Natural killer cell treated with Interleukin-12 subunit alpha and Interleukin-12 subunit beta and Interleukin-15 and Interleukin-18, amount 100 ng/mL, for 72 hours (primary cell): ENCODE measurements around the gene MSTO1. TPM values are rescaled to one million over a fixed set of nuclear protein-coding genes. Genes with fewer than 3 reads are reported as not detected.
"Not testable (repeated sequence)": the region's sequence is repeated elsewhere in the genome, so short reads cannot be mapped to it uniquely, and the experiment has no call there.

ENCODE experiments used
- ATAC-seq, 2 donors: fragments of 150-1000 bp; cut with Tn5 transposase in 1 of 2; sonication (Bioruptor Pico), chemical (Tn5 transposase) in 1 of 2; 2 replicates each; pipeline ENCODE4 v1.10.0; 2021
- DNase-seq: peaks from one replicate; pipeline ENCODE4 v3.0.0; 2022; ENCODE audit warnings: low spot score
- H3K27ac Mint-ChIP-seq, 2 donors: 1 replicate in 1 of 2; 2 replicates in 1 of 2; pipeline ENCODE4 v1.8.0; 2022; ENCODE audit warnings: mixed read lengths in 2 of 2, mild to moderate bottlenecking in 1 of 2, moderate library complexity in 1 of 2
- H3K27me3 Mint-ChIP-seq, 2 donors: 1 replicate in 1 of 2; 2 replicates in 1 of 2; pipeline ENCODE4 v1.8.0; 2022; ENCODE audit warnings: mixed read lengths in 2 of 2
- H3K36me3 Mint-ChIP-seq: one replicate; pipeline ENCODE4 v1.8.0; 2022; ENCODE audit warnings: mixed read lengths
- H3K4me1 Mint-ChIP-seq, 2 donors: 1 replicate in 1 of 2; 2 replicates in 1 of 2; pipeline ENCODE4 v1.8.0; 2022; ENCODE audit warnings: low read depth in 2 of 2, mixed read lengths in 2 of 2, mild to moderate bottlenecking in 1 of 2
- H3K4me3 Mint-ChIP-seq: one replicate; pipeline ENCODE4 v1.8.0; 2022; ENCODE audit warnings: mixed read lengths
- H3K9me3 Mint-ChIP-seq: 2 replicates; pipeline ENCODE4 v1.8.0; 2022; ENCODE audit warnings: mixed read lengths
- total RNA-seq, 2 donors: library from RNA; stranded (reverse); gene quantifications; one replicate each; pipeline ENCODE4 v1.2.3, GENCODE V29; 2022

MSTO1 gene
- total RNA-seq, 2 donors from 2014 or later, result 63.9 to 116 TPM

GRCh38 chr1:155642559-155643180 lies 32.7 kb downstream of the MSTO1 start:
- not testable (repeated sequence) for H3K27me3 Mint-ChIP-seq, H3K4me3 Mint-ChIP-seq, H3K36me3 Mint-ChIP-seq, H3K4me1 Mint-ChIP-seq, H3K27ac Mint-ChIP-seq, ATAC-seq, DNase-seq
- H3K9me3 Mint-ChIP-seq, result peaks cover 12% of the 10 kb centered on the region

GRCh38 chr1:155643230-155643629 lies 33.2 kb downstream of the MSTO1 start:
- ATAC-seq, result no peak
- H3K4me3 Mint-ChIP-seq, result no peak overlapping the region
- no peak for DNase-seq
- peaks cover 12% of the 10 kb centered on the region for H3K9me3 Mint-ChIP-seq
- H3K27me3 Mint-ChIP-seq, result peaks cover 0 to 3% of the 10 kb centered on the region in 2 donors
- H3K36me3 Mint-ChIP-seq, result peaks cover 9% of the 10 kb centered on the region
- H3K4me1 Mint-ChIP-seq, result no peaks in the 10 kb centered on the region
- H3K27ac Mint-ChIP-seq, result no peak overlapping the region

GRCh38 chr1:155645034-155645598 lies 35.1 kb downstream of the MSTO1 start:
- ATAC-seq (no peak), DNase-seq (no peak)
- Mint-ChIP-seq H3K27me3 (peaks cover 0 to 5% of the 10 kb centered on the region in 2 donors), H3K4me1 (peaks cover 0 to 3% of the 10 kb centered on the region in 2 donors), H3K4me3 (no peak overlapping the region), H3K9me3 (peaks cover 12% of the 10 kb centered on the region), H3K27ac (no peak overlapping the region), H3K36me3 (peaks cover 9% of the 10 kb centered on the region)

GRCh38 chr1:155645648-155646047 lies 35.6 kb downstream of the MSTO1 start:
- H3K36me3 Mint-ChIP-seq, result peaks cover 9% of the 10 kb centered on the region
- H3K27me3 Mint-ChIP-seq, result peaks cover 0 to 5% of the 10 kb centered on the region in 2 donors
- H3K27ac Mint-ChIP-seq, result no peak overlapping the region
- no peak for DNase-seq
- no peak overlapping the region for H3K4me3 Mint-ChIP-seq
- H3K9me3 Mint-ChIP-seq, result peaks cover 12% of the 10 kb centered on the region
- H3K4me1 Mint-ChIP-seq, result peaks cover 0 to 3% of the 10 kb centered on the region in 2 donors
- ATAC-seq, result no peak

- H3K27ac Mint-ChIP-seq, result no peak overlapping the region
- peaks cover 12% of the 10 kb centered on the region for H3K9me3 Mint-ChIP-seq
- ATAC-seq, result no peak
- peaks cover 0 to 3% of the 10 kb centered on the region in 2 donors for H3K4me1 Mint-ChIP-seq
- peaks cover 9% of the 10 kb centered on the region for H3K36me3 Mint-ChIP-seq
- no peak overlapping the region for H3K4me3 Mint-ChIP-seq
- H3K27me3 Mint-ChIP-seq, result peaks cover 0 to 5% of the 10 kb centered on the region in 2 donors
- no peak for DNase-seq
These were observed 36.3 kb downstream of the MSTO1 start for GRCh38 chr1:155646307-155646706.

GRCh38 chr1:155648207-155649147 lies 38.5 kb downstream of the MSTO1 start:
- peaks cover 2% of the 10 kb centered on the region for H3K9me3 Mint-ChIP-seq
- no peak overlapping the region for H3K27ac Mint-ChIP-seq
- H3K27me3 Mint-ChIP-seq, result peaks cover 0 to 5% of the 10 kb centered on the region in 2 donors
- DNase-seq (no peak), ATAC-seq (no peak)
- peaks cover 0 to 3% of the 10 kb centered on the region in 2 donors for H3K4me1 Mint-ChIP-seq
- no peaks in the 10 kb centered on the region for H3K36me3 Mint-ChIP-seq
- H3K4me3 Mint-ChIP-seq, result no peak overlapping the region

GRCh38 chr1:155649676-155650075 lies 39.7 kb downstream of the MSTO1 start:
- H3K27me3 Mint-ChIP-seq, result peaks cover 0 to 5% of the 10 kb centered on the region in 2 donors
- H3K36me3 Mint-ChIP-seq, result no peaks in the 10 kb centered on the region
- peaks cover 0 to 3% of the 10 kb centered on the region in 2 donors for H3K4me1 Mint-ChIP-seq
- no peak overlapping the region for H3K4me3 Mint-ChIP-seq
- ATAC-seq (no peak), DNase-seq (no peak)
- no peaks in the 10 kb centered on the region for H3K9me3 Mint-ChIP-seq
- H3K27ac Mint-ChIP-seq, result no peak overlapping the region

GRCh38 chr1:155650231-155650757 lies 40.3 kb downstream of the MSTO1 start:
- DNase-seq (no peak), ATAC-seq (no peak)
- H3K27ac Mint-ChIP-seq, result no peak overlapping the region
- no peaks in the 10 kb centered on the region for H3K36me3 Mint-ChIP-seq
- H3K4me3 Mint-ChIP-seq, result no peak overlapping the region
- peaks cover 0 to 5% of the 10 kb centered on the region in 2 donors for H3K27me3 Mint-ChIP-seq
- no peaks in the 10 kb centered on the region for H3K9me3 Mint-ChIP-seq
- H3K4me1 Mint-ChIP-seq, result peaks cover 0 to 3% of the 10 kb centered on the region in 2 donors

- Mint-ChIP-seq H3K27ac (no peak overlapping the region), H3K9me3 (no peaks in the 10 kb centered on the region), H3K4me1 (peaks cover 0 to 3% of the 10 kb centered on the region in 2 donors), H3K27me3 (peaks cover 0 to 2% of the 10 kb centered on the region in 2 donors), H3K36me3 (no peaks in the 10 kb centered on the region), H3K4me3 (no peak overlapping the region)
- DNase-seq (no peak), ATAC-seq (no peak)
These were observed 42.0 kb downstream of the MSTO1 start for GRCh38 chr1:155651861-155652661.

- H3K4me3 Mint-ChIP-seq, result no peak overlapping the region
- no peak for DNase-seq
- no peaks in the 10 kb centered on the region for H3K36me3 Mint-ChIP-seq
- no peaks in the 10 kb centered on the region for H3K9me3 Mint-ChIP-seq
- no peak overlapping the region for H3K27ac Mint-ChIP-seq
- no peak for ATAC-seq
- H3K4me1 Mint-ChIP-seq, result peaks cover 0 to 3% of the 10 kb centered on the region in 2 donors
- H3K27me3 Mint-ChIP-seq, result peaks cover 0 to 2% of the 10 kb centered on the region in 2 donors
These were observed 42.9 kb downstream of the MSTO1 start for GRCh38 chr1:155652951-155653350.

- Mint-ChIP-seq H3K27ac (no peak overlapping the region), H3K36me3 (peaks cover 32% of the 10 kb centered on the region), H3K27me3 (no peaks in the 10 kb centered on the region), H3K4me3 (no peak overlapping the region), H3K4me1 (peaks cover 0 to 3% of the 10 kb centered on the region in 2 donors), H3K9me3 (no peaks in the 10 kb centered on the region)
- DNase-seq (no peak), ATAC-seq (no peak)
These were observed 47.4 kb downstream of the MSTO1 start for GRCh38 chr1:155657463-155657862.

- DNase-seq, H3K27ac Mint-ChIP-seq, H3K9me3 Mint-ChIP-seq, H3K4me3 Mint-ChIP-seq, H3K4me1 Mint-ChIP-seq, H3K27me3 Mint-ChIP-seq, ATAC-seq: not testable (repeated sequence)
- H3K36me3 Mint-ChIP-seq, result peaks cover 37% of the 10 kb centered on the region
These were observed 51.2 kb downstream of the MSTO1 start for GRCh38 chr1:155661239-155661638.
